Heart right ventricle (tissue), 16 donors: ENCODE measurements around the gene NDUFC2. TPM values are rescaled to one million over a fixed set of nuclear protein-coding genes. Genes with fewer than 3 reads are reported as not detected.
A peak's percentile ranks its signal among the peaks of the same experiment; 100 is the strongest.

Experiments
- ATAC-seq, 8 donors: fragments of 200-7000 bp; cut with Tn5 transposase; one replicate each; pipeline ENCODE4 v1.9.1; 2020; ENCODE audit warnings: mild to moderate bottlenecking in 8 of 8, moderate library complexity in 8 of 8, moderate number of reproducible peaks in 1 of 8
- DNase-seq, 2 donors: peaks; one replicate each; pipeline ENCODE4 v3.0.0-alpha.2; 2020
- H3K27ac ChIP-seq, 10 donors: fragments of 200-600 bp; sonication (generic) in 2 of 10; one replicate each; pipeline versions ENCODE4 v1.5.0 to v1.8.0; 2020 to 2022; ENCODE audit warnings: mild to moderate bottlenecking in 3 of 10
- H3K27me3 ChIP-seq, 7 donors: fragments of 200-600 bp; one replicate each; pipeline ENCODE4 v1.8.0; 2021 to 2022; ENCODE audit warnings: mild to moderate bottlenecking in 2 of 7
- H3K36me3 ChIP-seq, 9 donors: fragments of 200-600 bp; sonication (generic) in 1 of 9; one replicate each; pipeline versions ENCODE4 v1.5.0 to v1.8.0; 2020 to 2022; ENCODE audit warnings: mild to moderate bottlenecking in 2 of 9
- H3K4me1 ChIP-seq, 9 donors: fragments of 200-600 bp; sonication (generic) in 1 of 9; one replicate each; pipeline versions ENCODE4 v1.5.0 to v1.8.0; 2020 to 2022; ENCODE audit warnings: mild to moderate bottlenecking in 4 of 9
- H3K4me3 ChIP-seq, 10 donors: fragments of 200-600 bp; sonication (generic) in 2 of 10; one replicate each; pipeline versions ENCODE4 v1.5.0 to v1.8.0; 2020 to 2022; ENCODE audit warnings: mild to moderate bottlenecking in 7 of 10, moderate library complexity in 2 of 10
- H3K9me3 ChIP-seq, 11 donors: fragments of 200-600 bp in 10 of 11; sonication (generic) in 2 of 11; one replicate each; pipeline versions ENCODE4 v1.5.0 to v1.8.0; 2013 to 2022; ENCODE audit warnings: mild to moderate bottlenecking in 2 of 11, control low read depth in 1 of 11, moderate library complexity in 1 of 11
- WGBS, 2 donors: extraction: QIAGEN DNeasy Blood & Tissue Kit; methylation state at CpG; one replicate each; pipeline ENCODE4 v1.1.7; 2013; ENCODE audit warnings: inconsistent platforms in 1 of 2; 5-methylcytosine and 5-hydroxymethylcytosine counted together
- intact Hi-C, 10 donors: fragments of 100-400 bp; cut with DNase I; formaldehyde crosslinking; loops; one replicate each; pipeline versions ENCODE4 v1.11.1 to v1.14.2; 2022
- polyA plus RNA-seq, 2 donors: library from polyadenylated mRNA; stranded (reverse); fragments of 200-250 nt; gene quantifications; one replicate each; pipeline ENCODE4 v1.2.3, GENCODE V29; 2013
- total RNA-seq, 10 donors: library from RNA; stranded (reverse); fragmentation: NEBNext Ultra II Directional in 3 of 10; extraction: Animal tissue kit (Norgen Biotek cat#: 25700) in 3 of 10; gene quantifications; one replicate each; pipeline versions ENCODE4 v1.2.1 to v1.2.4, GENCODE V29; 2021 to 2023
- TF ChIP-seq, protein P1 (sequence below), 9 donors: fragments of 200-600 bp; sonication (generic) in 2 of 9; IDR thresholded peaks; one replicate each; pipeline versions ENCODE4 v1.5.0 to v1.8.0; 2021 to 2022; ENCODE audit warnings: antibody characterized with exemption in 9 of 9, mild to moderate bottlenecking in 5 of 9, moderate library complexity in 1 of 9
- donor health status: Arrhythmogenic right ventricular cardiomyopathy.
- donor health status: ischemic (EF 13 %, LVEDD 7.1; RV severe dilation, severe dysfunction).
- donor health status: healthy with polysubstance abuse.
- donor health status: DM: no; HTN: yes; CAD: no.
- donor health status: DM: no; HTN: no; CAD: no.
- donor health status: ischemic (EF 25% LVEDD 6.9; RV normal size, moderate dysfunction).
- donor health status: ischemic (EF 25% LVEDD 5.7; RV mildly dilated, moderate dysfunction).
- donor health status: healthy.
- donor health status: DM: yes; HTN: yes; CAD: no.
- donor health status: Ischemic cardiomyopathy.
- donor health status: ischemic (EF 35%, LVEDD 5.7; RV mildly dilated, moderate dysfunction).
- donor health status: nonischemic (EF 11% LVEDD 7.7; RV severe dilation, severe dysfunction).
- donor health status: DM: yes; HTN: yes; CAD: no.
- donor health status: PGD.
- donor health status: ischemic (EF 29% LVEDD 5.4; RV normal size, mild dysfunction).
- donor health status: nonischemic (EF 23%, LVEDD 6.1; RV moderate dilation, normal function).

Gene NDUFC2
- total and polyA plus RNA-seq, 12 donors, result 69.7 to 400 (median 275) TPM

DNA sequence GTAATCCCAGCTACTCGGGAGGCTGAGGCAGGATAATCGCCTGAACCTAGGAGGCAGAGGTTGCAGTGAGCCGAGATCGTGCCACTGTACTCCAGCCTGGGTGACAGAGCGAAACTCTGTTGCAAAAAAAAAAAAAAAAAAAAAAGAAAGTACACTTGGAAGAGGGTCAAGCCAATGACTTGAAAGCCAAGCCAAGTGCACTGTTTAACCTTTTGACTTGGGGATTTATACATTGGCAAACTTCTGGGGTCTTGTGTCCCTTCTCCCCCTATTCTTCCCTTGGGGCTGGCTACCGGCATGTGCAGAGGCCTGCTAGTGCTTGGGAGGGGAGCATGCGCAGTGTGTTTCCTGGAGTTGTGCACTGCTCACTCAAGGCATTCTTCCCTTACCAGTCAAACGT lies 30.3 kb downstream of the NDUFC2 start:
- ATAC-seq (no peak), DNase-seq (no peak)
- Histone ChIP-seq H3K9me3 (no peaks in the 10 kb centered on the region), H3K4me3 (no peak overlapping the region), H3K27me3 (no peaks in the 10 kb centered on the region), H3K36me3 (no peaks in the 10 kb centered on the region), H3K27ac (no peak overlapping the region), H3K4me1 (peaks cover 0 to 24% (median 8%) of the 10 kb centered on the region in 9 donors)
- intact Hi-C loops, result loop anchor here in 3 of 10 donors (5.0 to 10.0 kb wide), 2 partner anchors 47 to 55 kb away; partner anchors contain the start of gene INTS4 (in 2 of the 3)
- 78 to 88% methylated on average over 8 of the region's 8 CpGs for WGBS, 2 donors
- TF ChIP-seq, protein P1, sequence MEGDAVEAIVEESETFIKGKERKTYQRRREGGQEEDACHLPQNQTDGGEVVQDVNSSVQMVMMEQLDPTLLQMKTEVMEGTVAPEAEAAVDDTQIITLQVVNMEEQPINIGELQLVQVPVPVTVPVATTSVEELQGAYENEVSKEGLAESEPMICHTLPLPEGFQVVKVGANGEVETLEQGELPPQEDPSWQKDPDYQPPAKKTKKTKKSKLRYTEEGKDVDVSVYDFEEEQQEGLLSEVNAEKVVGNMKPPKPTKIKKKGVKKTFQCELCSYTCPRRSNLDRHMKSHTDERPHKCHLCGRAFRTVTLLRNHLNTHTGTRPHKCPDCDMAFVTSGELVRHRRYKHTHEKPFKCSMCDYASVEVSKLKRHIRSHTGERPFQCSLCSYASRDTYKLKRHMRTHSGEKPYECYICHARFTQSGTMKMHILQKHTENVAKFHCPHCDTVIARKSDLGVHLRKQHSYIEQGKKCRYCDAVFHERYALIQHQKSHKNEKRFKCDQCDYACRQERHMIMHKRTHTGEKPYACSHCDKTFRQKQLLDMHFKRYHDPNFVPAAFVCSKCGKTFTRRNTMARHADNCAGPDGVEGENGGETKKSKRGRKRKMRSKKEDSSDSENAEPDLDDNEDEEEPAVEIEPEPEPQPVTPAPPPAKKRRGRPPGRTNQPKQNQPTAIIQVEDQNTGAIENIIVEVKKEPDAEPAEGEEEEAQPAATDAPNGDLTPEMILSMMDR (IDR thresholded peaks at IDR 0.05), result no peak

DNA sequence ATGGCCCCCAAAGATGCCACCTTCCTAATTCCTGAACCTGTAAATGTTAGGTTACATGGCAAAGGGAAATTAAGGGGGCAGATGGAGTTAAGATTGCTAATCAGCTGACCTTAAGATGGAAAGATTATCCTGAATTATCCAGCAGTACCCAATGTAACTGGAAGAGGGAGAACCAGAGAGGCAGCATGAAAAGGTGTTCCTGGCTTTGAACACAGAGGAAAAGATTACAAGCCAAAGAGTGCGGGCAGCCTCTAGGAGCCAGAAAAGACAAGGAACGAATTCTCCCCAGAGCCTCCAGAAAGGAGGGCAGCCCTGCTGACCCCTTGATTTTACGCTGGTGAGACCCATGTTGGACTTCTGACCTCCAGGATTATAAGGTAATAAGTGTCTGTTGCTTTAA lies 31.1 kb downstream of the NDUFC2 start:
- ATAC-seq, result no peak
- TF ChIP-seq, protein P1 (IDR thresholded peaks at IDR 0.05), result no peak
- H3K9me3 ChIP-seq, result no peaks in the 10 kb centered on the region
- H3K36me3 ChIP-seq, result no peaks in the 10 kb centered on the region
- intact Hi-C loops, result loop anchor here in 3 of 10 donors (5.0 to 10.0 kb wide), 2 partner anchors 46 to 54 kb away; partner anchors contain the start of gene INTS4 (in 2 of the 3)
- H3K27ac ChIP-seq, result no peak overlapping the region
- no peaks in the 10 kb centered on the region for H3K27me3 ChIP-seq
- no peak for DNase-seq
- peaks cover 0 to 24% (median 8%) of the 10 kb centered on the region in 9 donors for H3K4me1 ChIP-seq
- 84 to 86% methylated on average over 3 of the region's 3 CpGs for WGBS, 2 donors
- no peak overlapping the region for H3K4me3 ChIP-seq

DNA sequence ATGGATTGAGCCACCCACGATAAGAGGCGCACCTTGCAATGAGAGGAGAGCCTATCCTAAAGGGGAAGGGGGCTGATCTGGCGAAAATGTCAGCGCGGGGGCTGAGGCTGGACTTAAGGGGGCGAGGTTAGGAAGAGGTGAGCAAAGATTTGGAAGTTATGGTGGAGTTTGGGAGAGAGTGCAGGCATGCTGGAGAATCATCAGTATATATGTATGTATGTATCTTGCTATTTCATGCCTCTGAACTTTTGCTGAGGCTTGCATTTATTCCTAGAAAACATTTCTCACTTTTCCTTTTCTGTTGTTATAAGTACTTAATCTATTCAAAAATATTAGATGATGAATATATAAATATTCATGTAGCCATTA lies 33.2 kb downstream of the NDUFC2 start:
- TF ChIP-seq, protein P1 (IDR thresholded peaks at IDR 0.05), result peak in 4 of 9 donors; percentile 2 to 4 (median 4)
- WGBS, 2 donors, result 22 to 24% methylated on average over 6 of the region's 6 CpGs
- H3K27ac ChIP-seq, result peak overlapping the region in 4 of 10 donors; percentile 26 to 69 (median 54)
- H3K36me3 ChIP-seq, result no peaks in the 10 kb centered on the region
- H3K9me3 ChIP-seq, result no peaks in the 10 kb centered on the region
- DNase-seq, result no peak
- no peaks in the 10 kb centered on the region for H3K27me3 ChIP-seq
- ATAC-seq, result no peak
- peaks cover 0 to 21% (median 8%) of the 10 kb centered on the region in 9 donors for H3K4me1 ChIP-seq
- H3K4me3 ChIP-seq, result peak overlapping the region in 6 of 10 donors; percentile 43 to 63 (median 60)
- intact Hi-C loops, result loop anchor here in 4 of 10 donors (1.0 to 10.0 kb wide), 3 partner anchors 44 to 52 kb away; partner anchors contain the start of gene INTS4 (in 2 of the 4)

GRCh38 chr11:78045851-78046485 lies 33.7 kb downstream of the NDUFC2 start:
- intact Hi-C loops, result loop anchor here in 4 of 10 donors (1.0 to 10.0 kb wide), 3 partner anchors 44 to 51 kb away; partner anchors contain the start of gene INTS4 (in 2 of the 4)
- TF ChIP-seq, protein P1 (IDR thresholded peaks at IDR 0.05), result peak; percentile 99
- DNase-seq, result peak; percentile 78 to 88
- WGBS, 2 donors, result 3% methylated on average over 28 of the region's 28 CpGs
- peak overlapping the region in 9 of 10 donors; percentile 42 to 63 (median 58) for H3K4me3 ChIP-seq
- H3K9me3 ChIP-seq, result no peaks in the 10 kb centered on the region
- H3K4me1 ChIP-seq, result peaks cover 0 to 17% (median 8%) of the 10 kb centered on the region in 9 donors
- no peaks in the 10 kb centered on the region for H3K36me3 ChIP-seq
- no peaks in the 10 kb centered on the region for H3K27me3 ChIP-seq
- ATAC-seq, result peak; percentile 89 to 96 (median 94)
- H3K27ac ChIP-seq, result peak overlapping the region in 9 of 10 donors; percentile 25 to 72 (median 53)
